ENCODE measurements around the gene FURIN. TPM values are rescaled to one million over a fixed set of nuclear protein-coding genes. Genes with fewer than 3 reads are reported as not detected.

Gene FURIN
- total RNA-seq, 4 donors from 2014 or later: 58.7 to 121 (median 92.3) TPM

GRCh38 chr15:90931828-90932659 lies 63.7 kb downstream of the FURIN start, which contains the start of gene HDDC3:
HDDC3 (minus strand) TSS chr15:90932549; CDS start chr15:90932540, 9 bp downstream.
- peak in 2 of 3 donors; percentile 61 to 62 for TF ChIP-seq CTCF (IDR thresholded peaks at IDR 0.05)
- peak; percentile 76 for DNase-seq (ENCODE audit: low spot score)
- peak; percentile 63 for ATAC-seq (ENCODE audit: low FRiP score)

DNA sequence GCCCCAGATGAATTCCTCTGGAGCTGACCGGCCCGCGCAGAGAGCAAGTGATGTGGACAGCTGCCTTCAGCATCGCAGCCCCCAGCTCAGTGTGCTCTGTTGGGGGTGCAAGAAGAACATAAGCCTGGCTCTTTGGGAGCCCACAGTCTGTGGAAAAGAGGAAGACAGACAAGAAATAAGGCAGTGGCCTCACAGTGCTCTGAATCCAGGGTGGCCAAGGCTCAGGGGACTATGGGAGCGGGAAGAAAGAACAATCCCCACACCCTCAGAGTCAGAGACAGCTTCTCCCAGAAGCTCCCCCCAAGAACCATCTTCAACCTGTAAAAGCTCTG lies 64.2 kb downstream of the FURIN start:
- ATAC-seq (ENCODE audit: low FRiP score) (no peak), DNase-seq (ENCODE audit: low spot score) (no peak)
- TF ChIP-seq CTCF (IDR thresholded peaks at IDR 0.05): no peak

Small RNA genes within 50 kb of the gene (small RNA-seq; reads per million reads assigned to genes)
- gene RN7SL363P: not detected

Other genes with a start within 250 kb of the FURIN start
- 10 to 100 TPM in 1 of 4 donors, 1 to 10 TPM in 3; 1.7 to 13.2 (median 4.2) TPM for gene BLM, start 151.2 kb upstream of the FURIN start, total RNA-seq
- gene FES, start 15.9 kb downstream of the FURIN start, total RNA-seq: 100 to 1,000 TPM in 1 of 4 donors, 10 to 100 TPM in 3; 57.0 to 146 (median 77.2) TPM
- 10 to 100 TPM; 32.9 to 90.3 (median 66.4) TPM for gene MAN2A2, start 34.7 kb downstream of the FURIN start, total RNA-seq
- gene HDDC3, start 64.0 kb downstream of the FURIN start, total RNA-seq: 10 to 100 TPM; 11.2 to 27.3 (median 18.0) TPM
- gene UNC45A, start 66.7 kb downstream of the FURIN start, total RNA-seq: 10 to 100 TPM; 40.8 to 61.5 (median 48.8) TPM
- 1 to 10 TPM; 2.6 to 6.6 (median 5.0) TPM for gene RCCD1, start 86.3 kb downstream of the FURIN start, total RNA-seq
- 10 to 100 TPM in 2 of 4 donors, 1 to 10 TPM in 2; 3.5 to 26.2 (median 11.9) TPM for gene PRC1, start 125.9 kb downstream of the FURIN start, total RNA-seq
- 10 to 100 TPM in 1 of 4 donors, 1 to 10 TPM in 3; 4.7 to 12.4 (median 8.0) TPM for gene VPS33B, start 154.0 kb downstream of the FURIN start, total RNA-seq
- gene SV2B, start 231.7 kb downstream of the FURIN start, total RNA-seq: 1 to 10 TPM; 1.3 to 9.6 (median 4.2) TPM